Activated CD8-positive, alpha-beta memory T cell treated with anti-CD3 and anti-CD28 coated beads for 36 hours (primary cell): ENCODE data around the gene ADH5. TPM values are rescaled to one million over a fixed set of nuclear protein-coding genes. Genes with fewer than 3 reads are reported as not detected.

Source experiments
- total RNA-seq, 2 experiments: library from RNA; stranded (reverse); gene quantifications; one replicate each; pipeline ENCODE4 v1.2.3, GENCODE V29; 2021

The ADH5 gene
- total RNA-seq, 2 experiments from 2014 or later: 108 to 109 TPM

Other genes with a start within 250 kb of the ADH5 start
- 100 to 1,000 TPM; 174 to 181 TPM for gene EIF4E, start 159.7 kb downstream of the ADH5 start, total RNA-seq
- gene METAP1, start 93.1 kb downstream of the ADH5 start, total RNA-seq: 10 to 100 TPM; 55.7 to 58.3 TPM
- gene ADH4, start 55.5 kb upstream of the ADH5 start, total RNA-seq: not detected
- gene ADH6, start 130.5 kb upstream of the ADH5 start, total RNA-seq: not detected
- gene ADH1A, start 202.2 kb upstream of the ADH5 start, total RNA-seq: not detected
- gene ADH1B, start 232.6 kb upstream of the ADH5 start, total RNA-seq: not detected